ENCODE measurements around the gene TUBG1.

GRCh38 chr17:42618442-42619150 lies 9.1 kb downstream of the TUBG1 start:
- TF ChIP-seq MAFK (IDR thresholded peaks at IDR 0.05; ENCODE audit: low read depth, low read length) (no peak), FOSL1 (IDR thresholded peaks at IDR 0.05; ENCODE audit: insufficient read depth, low read depth, low read length) (no peak), SIN3A (conservative IDR thresholded peaks at IDR 0.05 in 1 of 2, IDR thresholded peaks at IDR 0.05 in 1 of 2; ENCODE audit: low read depth in 1 of 2, low read length in 2 of 2) (peak in 1 of 2 experiments; percentile 6; a peak in 1 of 4 replicates), SP1 (IDR thresholded peaks at IDR 0.05; ENCODE audit: low read depth, low read length) (0 out of 2 replicates have a peak, but pooled peaks have one; percentile 24), ZNF274 (IDR thresholded peaks at IDR 0.05; ENCODE audit: borderline replicate concordance, extremely low read depth, low read length) (no peak), JUN (IDR thresholded peaks at IDR 0.05; ENCODE audit: low read depth, low read length) (no peak), RAD21 (IDR thresholded peaks at IDR 0.05 in 1 of 2, conservative IDR thresholded peaks at IDR 0.05 in 1 of 2; ENCODE audit: low read depth in 2 of 2, low read length in 2 of 2) (peak; percentile 60 to 71), SUZ12 (IDR thresholded peaks at IDR 0.05; ENCODE audit: low read length) (no peak), RFX5 (IDR thresholded peaks at IDR 0.05; ENCODE audit: borderline replicate concordance, low read depth, low read length) (no peak), POLR2AphosphoS5 (IDR thresholded peaks at IDR 0.05; ENCODE audit: low read depth, low read length) (no peak)
- TF ChIP-seq, protein P1, sequence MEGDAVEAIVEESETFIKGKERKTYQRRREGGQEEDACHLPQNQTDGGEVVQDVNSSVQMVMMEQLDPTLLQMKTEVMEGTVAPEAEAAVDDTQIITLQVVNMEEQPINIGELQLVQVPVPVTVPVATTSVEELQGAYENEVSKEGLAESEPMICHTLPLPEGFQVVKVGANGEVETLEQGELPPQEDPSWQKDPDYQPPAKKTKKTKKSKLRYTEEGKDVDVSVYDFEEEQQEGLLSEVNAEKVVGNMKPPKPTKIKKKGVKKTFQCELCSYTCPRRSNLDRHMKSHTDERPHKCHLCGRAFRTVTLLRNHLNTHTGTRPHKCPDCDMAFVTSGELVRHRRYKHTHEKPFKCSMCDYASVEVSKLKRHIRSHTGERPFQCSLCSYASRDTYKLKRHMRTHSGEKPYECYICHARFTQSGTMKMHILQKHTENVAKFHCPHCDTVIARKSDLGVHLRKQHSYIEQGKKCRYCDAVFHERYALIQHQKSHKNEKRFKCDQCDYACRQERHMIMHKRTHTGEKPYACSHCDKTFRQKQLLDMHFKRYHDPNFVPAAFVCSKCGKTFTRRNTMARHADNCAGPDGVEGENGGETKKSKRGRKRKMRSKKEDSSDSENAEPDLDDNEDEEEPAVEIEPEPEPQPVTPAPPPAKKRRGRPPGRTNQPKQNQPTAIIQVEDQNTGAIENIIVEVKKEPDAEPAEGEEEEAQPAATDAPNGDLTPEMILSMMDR (IDR thresholded peaks at IDR 0.05; ENCODE audit: control extremely low read depth in 1 of 3, insufficient read depth in 1 of 3, low read depth in 1 of 3, low read length in 3 of 3): peak; percentile 54 to 83 (median 79)

Data from H1 (cell line).